Mucosa of rectum (tissue), 2 donors: ENCODE results near the gene PPP2R2C.

ENCODE experiments used
- H3K27ac ChIP-seq, 2 donors: one replicate each; pipeline ENCODE4 v1.7.0; 2013; ENCODE audit warnings: inconsistent platforms in 2 of 2, low read depth in 2 of 2, low read length in 2 of 2
- H3K27me3 ChIP-seq, 2 donors: one replicate each; pipeline ENCODE4 v1.7.0; 2013; ENCODE audit warnings: low read length in 2 of 2; ENCODE audit not compliant: control insufficient read depth in 2 of 2, insufficient read depth in 2 of 2
- H3K36me3 ChIP-seq, 2 donors: one replicate each; pipeline ENCODE4 v1.7.0; 2013; ENCODE audit warnings: low read length in 2 of 2; ENCODE audit not compliant: control insufficient read depth in 2 of 2, insufficient read depth in 2 of 2
- H3K4me1 ChIP-seq, 2 donors: one replicate each; pipeline ENCODE4 v1.7.0; 2013; ENCODE audit warnings: low read length in 2 of 2, mild to moderate bottlenecking in 1 of 2; ENCODE audit not compliant: control insufficient read depth in 2 of 2, insufficient read depth in 2 of 2
- H3K4me3 ChIP-seq, 2 donors: one replicate each; pipeline ENCODE4 v1.7.0; 2013; ENCODE audit warnings: low read length in 2 of 2
- H3K9ac ChIP-seq, 2 donors: one replicate each; pipeline ENCODE4 v1.7.0; 2013; ENCODE audit warnings: low read length in 2 of 2, low read depth in 1 of 2, mild to moderate bottlenecking in 1 of 2
- H3K9me3 ChIP-seq, 2 donors: one replicate each; pipeline ENCODE4 v1.7.0; 2013; ENCODE audit warnings: low read length in 2 of 2; ENCODE audit not compliant: control insufficient read depth in 2 of 2
- donor health status: healthy.
- donor health status: Normal muscosa, but diverticular disease.

The PPP2R2C gene

GRCh38 chr4:6449335-6449734 is 23.1 kb downstream of the PPP2R2C start:
- Histone ChIP-seq H3K27ac (no peak overlapping the region), H3K9ac (no peak overlapping the region)

GRCh38 chr4:6448476-6449170 is 23.8 kb downstream of the PPP2R2C start:
- Histone ChIP-seq H3K27me3 (peaks cover 0 to 2% of the 10 kb centered on the region in 2 donors), H3K27ac (no peak overlapping the region), H3K4me3 (no peak overlapping the region), H3K9me3 (no peaks in the 10 kb centered on the region), H3K9ac (no peak overlapping the region), H3K4me1 (no peaks in the 10 kb centered on the region), H3K36me3 (no peaks in the 10 kb centered on the region)

More at GRCh38 chr4:6449335-6449734, 23.1 kb downstream of the PPP2R2C start:
- H3K27me3 ChIP-seq: peaks cover 0 to 2% of the 10 kb centered on the region in 2 donors
- H3K4me3 ChIP-seq: no peak overlapping the region
- H3K9me3 ChIP-seq: no peaks in the 10 kb centered on the region
- no peaks in the 10 kb centered on the region for H3K4me1 ChIP-seq
- H3K36me3 ChIP-seq: no peaks in the 10 kb centered on the region

- Histone ChIP-seq H3K4me3 (no peak overlapping the region), H3K9me3 (no peaks in the 10 kb centered on the region), H3K36me3 (no peaks in the 10 kb centered on the region), H3K27me3 (peaks cover 0 to 2% of the 10 kb centered on the region in 2 donors), H3K4me1 (no peaks in the 10 kb centered on the region), H3K27ac (no peak overlapping the region), H3K9ac (no peak overlapping the region)
These were observed 24.7 kb downstream of the PPP2R2C start for GRCh38 chr4:6447672-6448171.

- no peaks in the 10 kb centered on the region for H3K36me3 ChIP-seq
- no peak overlapping the region for H3K9ac ChIP-seq
- no peak overlapping the region for H3K27ac ChIP-seq
- no peaks in the 10 kb centered on the region for H3K9me3 ChIP-seq
- H3K4me3 ChIP-seq: no peak overlapping the region
- H3K4me1 ChIP-seq: no peaks in the 10 kb centered on the region
- peaks cover 0 to 2% of the 10 kb centered on the region in 2 donors for H3K27me3 ChIP-seq
These were observed 25.6 kb downstream of the PPP2R2C start for GRCh38 chr4:6446538-6447451.

GRCh38 chr4:6446130-6446482 is 26.3 kb downstream of the PPP2R2C start:
- H3K4me3 ChIP-seq: no peak overlapping the region
- H3K27ac ChIP-seq: no peak overlapping the region
- H3K4me1 ChIP-seq: no peaks in the 10 kb centered on the region
- H3K27me3 ChIP-seq: peaks cover 0 to 2% of the 10 kb centered on the region in 2 donors
- no peak overlapping the region for H3K9ac ChIP-seq
- H3K9me3 ChIP-seq: no peaks in the 10 kb centered on the region
- H3K36me3 ChIP-seq: no peaks in the 10 kb centered on the region

GRCh38 chr4:6445403-6446129 is 26.8 kb downstream of the PPP2R2C start:
- Histone ChIP-seq H3K36me3 (no peaks in the 10 kb centered on the region), H3K27me3 (peaks cover 0 to 2% of the 10 kb centered on the region in 2 donors), H3K27ac (no peak overlapping the region), H3K9ac (no peak overlapping the region), H3K4me1 (no peaks in the 10 kb centered on the region), H3K9me3 (no peaks in the 10 kb centered on the region), H3K4me3 (no peak overlapping the region)

DNA sequence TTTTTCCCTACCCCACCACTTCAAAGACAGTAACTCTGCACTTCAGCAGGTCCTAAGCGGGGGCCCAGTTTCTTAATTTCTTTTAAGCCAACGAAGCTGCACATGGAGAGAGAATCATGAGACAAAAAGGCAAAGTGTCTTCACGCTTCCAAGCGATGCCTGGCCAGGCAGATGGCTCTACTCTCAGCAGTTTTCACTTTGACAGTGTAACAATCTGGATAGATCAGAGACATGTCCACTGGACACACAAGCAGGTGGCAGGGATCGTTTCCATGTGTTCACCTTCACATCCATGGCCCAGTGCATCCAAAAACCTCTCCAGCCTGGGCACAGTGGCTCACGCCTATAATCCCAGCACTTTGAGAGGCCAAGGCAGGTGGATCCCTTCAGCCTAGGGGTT is 27.8 kb downstream of the PPP2R2C start:
- Histone ChIP-seq H3K4me1 (no peaks in the 10 kb centered on the region), H3K36me3 (no peaks in the 10 kb centered on the region), H3K27me3 (peaks cover 0 to 2% of the 10 kb centered on the region in 2 donors), H3K9me3 (no peaks in the 10 kb centered on the region), H3K4me3 (no peak overlapping the region), H3K9ac (no peak overlapping the region), H3K27ac (no peak overlapping the region)

GRCh38 chr4:6443035-6444023 is 29.1 kb downstream of the PPP2R2C start:
- H3K27me3 ChIP-seq: no peaks in the 10 kb centered on the region

GRCh38 chr4:6442555-6442954 is 29.9 kb downstream of the PPP2R2C start:
- H3K27me3 ChIP-seq: no peaks in the 10 kb centered on the region
- H3K9ac ChIP-seq: no peak overlapping the region
- H3K4me3 ChIP-seq: no peak overlapping the region
- H3K4me1 ChIP-seq: no peaks in the 10 kb centered on the region
- H3K36me3 ChIP-seq: no peaks in the 10 kb centered on the region
- no peak overlapping the region for H3K27ac ChIP-seq
- H3K9me3 ChIP-seq: no peaks in the 10 kb centered on the region

More at GRCh38 chr4:6443035-6444023, 29.1 kb downstream of the PPP2R2C start:
- Histone ChIP-seq H3K9me3 (no peaks in the 10 kb centered on the region), H3K9ac (no peak overlapping the region), H3K27ac (no peak overlapping the region), H3K36me3 (no peaks in the 10 kb centered on the region), H3K4me3 (no peak overlapping the region), H3K4me1 (no peaks in the 10 kb centered on the region)
